HG03060 (cell line): Measurements from ENCODE around the gene PRR5.

ENCODE experiments used
- ATAC-seq: cut with Tn5 transposase; IDR thresholded peaks from one replicate; pipeline ENCODE4 v1.9.1; 2021; ENCODE audit warnings: low read depth, moderate number of reproducible peaks; ENCODE audit not compliant: unreplicated experiment

PRR5 gene

GRCh38 chr22:44782363-44782963 is 80.5 kb downstream of the PRR5 start:
- no peak for ATAC-seq

GRCh38 chr22:44783091-44783490 is 81.1 kb downstream of the PRR5 start:
- ATAC-seq = no peak

GRCh38 chr22:44783581-44783980 is 81.6 kb downstream of the PRR5 start:
- ATAC-seq = no peak

- no peak for ATAC-seq
Observed at GRCh38 chr22:44786136-44786535, 84.1 kb downstream of the PRR5 start.

GRCh38 chr22:44786610-44787009 is 84.6 kb downstream of the PRR5 start:
- no peak for ATAC-seq
